Right lobe of liver (tissue), 4 donors: ENCODE measurements around the gene SOCS3.

Experiments
- POLR2A ChIP-seq: fragments of 450-650 bp; IDR thresholded peaks from one replicate; pipeline ENCODE4 v1.6.1; 2017; ENCODE audit warnings: antibody characterized with exemption, mild to moderate bottlenecking
- TF ChIP-seq, protein P1 (sequence below), 4 donors: fragments of 200-600 bp in 3 of 4; fragments of 450-650 bp in 1 of 4; IDR thresholded peaks; one replicate each; pipeline versions ENCODE4 v1.5.1 to v1.8.0; 2016 to 2022; ENCODE audit warnings: antibody characterized with exemption in 4 of 4, mild to moderate bottlenecking in 2 of 4
- donor health status: DM: no; HTN: no; CAD: no.
- donor health status: DM: no; HTN: no; CAD: no.
- donor health status: DM: no; HTN: yes; CAD: no.

DNA sequence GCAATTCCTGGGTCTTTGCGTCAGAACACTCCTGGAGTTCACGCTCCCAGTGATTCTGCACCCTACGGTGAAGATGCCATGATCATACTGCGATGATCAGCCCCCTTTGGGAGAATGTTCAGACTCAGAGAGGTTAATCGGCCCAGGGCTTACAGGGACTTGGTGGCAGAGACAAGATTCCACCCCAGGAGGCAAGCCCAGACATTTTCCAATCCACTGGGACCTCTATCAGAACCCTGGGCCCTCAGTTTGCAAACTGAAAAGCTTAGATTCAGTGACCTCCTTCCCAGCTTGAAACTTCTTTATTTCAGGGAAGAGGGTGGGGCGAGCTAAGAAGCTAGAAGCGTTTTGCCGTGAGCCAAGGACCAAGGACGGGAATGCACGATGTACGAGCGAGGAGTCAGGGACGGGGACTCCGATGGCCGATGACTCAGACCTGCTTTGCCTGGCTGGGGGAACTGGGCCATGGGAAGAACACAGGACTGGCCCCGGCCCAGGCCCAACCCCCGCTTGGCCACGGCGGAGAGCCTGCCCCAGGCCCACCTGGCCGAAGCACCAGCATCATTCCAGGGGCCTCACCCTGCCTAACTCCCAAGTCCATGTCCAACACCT, 34.7 kb downstream of the SOCS3 start:
- TF ChIP-seq, protein P1, sequence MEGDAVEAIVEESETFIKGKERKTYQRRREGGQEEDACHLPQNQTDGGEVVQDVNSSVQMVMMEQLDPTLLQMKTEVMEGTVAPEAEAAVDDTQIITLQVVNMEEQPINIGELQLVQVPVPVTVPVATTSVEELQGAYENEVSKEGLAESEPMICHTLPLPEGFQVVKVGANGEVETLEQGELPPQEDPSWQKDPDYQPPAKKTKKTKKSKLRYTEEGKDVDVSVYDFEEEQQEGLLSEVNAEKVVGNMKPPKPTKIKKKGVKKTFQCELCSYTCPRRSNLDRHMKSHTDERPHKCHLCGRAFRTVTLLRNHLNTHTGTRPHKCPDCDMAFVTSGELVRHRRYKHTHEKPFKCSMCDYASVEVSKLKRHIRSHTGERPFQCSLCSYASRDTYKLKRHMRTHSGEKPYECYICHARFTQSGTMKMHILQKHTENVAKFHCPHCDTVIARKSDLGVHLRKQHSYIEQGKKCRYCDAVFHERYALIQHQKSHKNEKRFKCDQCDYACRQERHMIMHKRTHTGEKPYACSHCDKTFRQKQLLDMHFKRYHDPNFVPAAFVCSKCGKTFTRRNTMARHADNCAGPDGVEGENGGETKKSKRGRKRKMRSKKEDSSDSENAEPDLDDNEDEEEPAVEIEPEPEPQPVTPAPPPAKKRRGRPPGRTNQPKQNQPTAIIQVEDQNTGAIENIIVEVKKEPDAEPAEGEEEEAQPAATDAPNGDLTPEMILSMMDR (IDR thresholded peaks at IDR 0.05) = no peak
- TF ChIP-seq POLR2A = no peak
